GM19193 (cell line): Measurements from ENCODE around the gene ACTR10.

Experiments
- POLR2A ChIP-seq: IDR thresholded peaks from 4 replicates; pipeline ENCODE4 v1.6.1; 2011; ENCODE audit not compliant: insufficient read depth, insufficient read length; ENCODE audit errors: extremely low read depth

ACTR10 gene

GRCh38 chr14:58199726-58200479 is at the start of gene ACTR10:
Gene ACTR10 (plus strand): TSS chr14:58200149. CDS start chr14:58200218, 69 bp downstream.
- TF ChIP-seq POLR2A = peak; percentile 71

GRCh38 chr14:58150243-58150805 is 49.6 kb upstream of the ACTR10 start:
- TF ChIP-seq POLR2A = no peak

GRCh38 chr14:58151133-58152013 is 48.6 kb upstream of the ACTR10 start:
- no peak for TF ChIP-seq POLR2A

- TF ChIP-seq POLR2A = no peak
Observed at GRCh38 chr14:58152014-58152857, 47.7 kb upstream of the ACTR10 start, which contains the start of gene ARMH4. Gene ARMH4 (minus strand): TSS chr14:58152213. CDS start chr14:58139358, 12,855 bp downstream.

- TF ChIP-seq POLR2A = no peak
Observed at GRCh38 chr14:58160561-58160960, 39.4 kb upstream of the ACTR10 start.

- no peak for TF ChIP-seq POLR2A
Observed at GRCh38 chr14:58166005-58166983, 33.7 kb upstream of the ACTR10 start.

- TF ChIP-seq POLR2A = no peak
Observed at GRCh38 chr14:58167057-58167456, 32.9 kb upstream of the ACTR10 start.

- TF ChIP-seq POLR2A = no peak
Observed at GRCh38 chr14:58167891-58168290, 32.1 kb upstream of the ACTR10 start.

- TF ChIP-seq POLR2A = no peak
Observed at GRCh38 chr14:58171090-58171489, 28.9 kb upstream of the ACTR10 start.

- TF ChIP-seq POLR2A = no peak
Observed at GRCh38 chr14:58177125-58177524, 22.8 kb upstream of the ACTR10 start.

GRCh38 chr14:58189176-58189575 is 10.8 kb upstream of the ACTR10 start:
- TF ChIP-seq POLR2A = no peak

GRCh38 chr14:58191763-58192601 is 8.0 kb upstream of the ACTR10 start:
- no peak for TF ChIP-seq POLR2A
